SK-N-SH (cell line): ENCODE measurements around the gene PPP1R1C. TPM values are rescaled to one million over a fixed set of nuclear protein-coding genes. Genes with fewer than 3 reads are reported as not detected.
A peak's percentile ranks its signal among the peaks of the same experiment; 100 is the strongest.

ENCODE experiments used
- CTCF ChIA-PET: fragments of 300-600, 350-600 bp; formaldehyde crosslinking; extraction: SDS; loops from one replicate; lab custom pipeline; 2021; lab: Yijun Ruan, JAX
- POLR2A ChIA-PET: fragments of 350-600 bp; sonication (Branson Sonifier 250); formaldehyde crosslinking; extraction: SDS; loops from one replicate; lab custom pipeline; 2020; ENCODE audit warnings: antibody characterized with exemption, inconsistent platforms; lab: Yijun Ruan, JAX
- DNase-seq: peaks from one replicate; pipeline ENCODE4 v3.0.0; 2012
- H2AFZ ChIP-seq: fragments of 200-600 bp; sonication (generic); 2 replicates; pipeline ENCODE4 v1.8.1; 2016; ENCODE audit warnings: antibody characterized with exemption, mild to moderate bottlenecking, low read depth
- H3F3A ChIP-seq: fragments of 200-600 bp; sonication (generic); replicated peaks from 2 replicates; pipeline ENCODE3; 2016; ENCODE audit warnings: antibody characterized with exemption, mild to moderate bottlenecking; ENCODE audit not compliant: insufficient read depth
- H3K27ac ChIP-seq, 2 experiments: fragments of 200-500 bp in 1 of 2; fragments of 200-600 bp in 1 of 2; sonication (Bioruptor generic) in 1 of 2; sonication (generic), shearing (Covaris generic) in 1 of 2; 2 replicates each; pipeline versions ENCODE4 v1.5.1 to v1.6.1; 2014 to 2016; ENCODE audit warnings: low read depth in 2 of 2, inconsistent platforms in 1 of 2, low read length in 1 of 2, mild to moderate bottlenecking in 1 of 2, mixed read lengths in 1 of 2
- H3K27me3 ChIP-seq: fragments of 200-600 bp; sonication (generic), shearing (Covaris generic); 2 replicates; pipeline ENCODE4 v1.6.1; 2016; ENCODE audit warnings: mixed run types; ENCODE audit not compliant: insufficient read depth
- H3K36me3 ChIP-seq, 2 experiments: fragments of 200-500 bp in 1 of 2; fragments of 200-600 bp in 1 of 2; sonication (Bioruptor generic) in 1 of 2; sonication (generic) in 1 of 2; replicated peaks in 1 of 2; 2 replicates each; pipeline versions ENCODE3 to v1.5.1; 2014 to 2016; ENCODE audit warnings: low read length in 1 of 2, mild to moderate bottlenecking in 1 of 2; ENCODE audit not compliant: insufficient read depth in 2 of 2, control insufficient read depth in 1 of 2
- H3K4me1 ChIP-seq, 2 experiments: fragments of 200-500 bp in 1 of 2; fragments of 200-600 bp in 1 of 2; sonication (Bioruptor generic) in 1 of 2; sonication (generic), shearing (Covaris generic) in 1 of 2; 2 replicates each; pipeline versions ENCODE4 v1.5.1 to v1.6.1; 2014 to 2016; ENCODE audit warnings: low read depth in 1 of 2, low read length in 1 of 2, mixed run types in 1 of 2; ENCODE audit not compliant: insufficient read depth in 2 of 2, control insufficient read depth in 1 of 2
- H3K4me2 ChIP-seq: fragments of 200-600 bp; sonication (generic), shearing (Covaris generic); 2 replicates; pipeline ENCODE4 v1.6.1; 2017; ENCODE audit warnings: mixed run types
- H3K4me3 ChIP-seq, 2 experiments: fragments of 200-500 bp in 1 of 2; fragments of 200-600 bp in 1 of 2; sonication (Bioruptor generic) in 1 of 2; sonication (generic), shearing (Covaris generic) in 1 of 2; 2 replicates each; pipeline versions ENCODE4 v1.5.1 to v1.8.1; 2014 to 2016; ENCODE audit warnings: low read depth in 2 of 2, inconsistent platforms in 1 of 2, low read length in 1 of 2, mild to moderate bottlenecking in 1 of 2, mixed read lengths in 1 of 2, moderate library complexity in 1 of 2
- H3K79me2 ChIP-seq: fragments of 200-600 bp; sonication (generic); 2 replicates; pipeline ENCODE4 v1.8.1; 2017; ENCODE audit warnings: mild to moderate bottlenecking; ENCODE audit not compliant: insufficient read depth
- H3K9ac ChIP-seq: fragments of 200-600 bp; sonication (generic); 2 replicates; pipeline ENCODE4 v1.6.1; 2017; ENCODE audit warnings: mixed run types
- H3K9me2 ChIP-seq: fragments of 200-600 bp; sonication (generic); 2 replicates; pipeline ENCODE4 v1.6.1; 2017; ENCODE audit warnings: mixed run types
- H3K9me3 ChIP-seq: fragments of 200-600 bp; sonication (generic); 2 replicates; pipeline ENCODE4 v1.6.1; 2017; ENCODE audit warnings: mixed run types, mild to moderate bottlenecking, moderate library complexity
- H4K20me1 ChIP-seq: fragments of 200-600 bp; sonication (generic); 2 replicates; pipeline ENCODE4 v1.6.1; 2017; ENCODE audit warnings: mild to moderate bottlenecking, mixed run types; ENCODE audit not compliant: insufficient read depth
- FOSL2 ChIP-seq: IDR thresholded peaks from 2 replicates; pipeline ENCODE4 v1.4.0; 2012; ENCODE audit warnings: low read depth, mild to moderate bottlenecking, moderate library complexity, borderline replicate concordance
- FOXJ3 ChIP-seq: sonication (generic); formaldehyde crosslinking; IDR thresholded peaks from 2 replicates; pipeline ENCODE4 v1.5.1; 2020; ENCODE audit warnings: mild to moderate bottlenecking, missing genetic modification reagents
- GABPA ChIP-seq: IDR thresholded peaks from 2 replicates; pipeline ENCODE4 v1.4.0; 2012; ENCODE audit warnings: low read depth, mild to moderate bottlenecking
- GATA2 ChIP-seq: sonication (generic); formaldehyde crosslinking; IDR thresholded peaks from 2 replicates; pipeline ENCODE4 v1.5.0; 2020; ENCODE audit warnings: mild to moderate bottlenecking, missing genetic modification reagents
- POLR2AphosphoS5 ChIP-seq: IDR thresholded peaks from 2 replicates; pipeline ENCODE4 v1.6.1; 2012; ENCODE audit warnings: low read depth, low read length
- RCOR1 ChIP-seq: fragments of 150-350 bp; IDR thresholded peaks from 2 replicates; pipeline ENCODE4 v1.6.1; 2017; ENCODE audit warnings: antibody characterized with exemption, low read length
- RFX5 ChIP-seq: IDR thresholded peaks from 2 replicates; pipeline ENCODE4 v1.6.1; 2012; ENCODE audit warnings: mild to moderate bottlenecking, improper control_type of control experiment, low read length
- TEAD4 ChIP-seq: IDR thresholded peaks from 2 replicates; pipeline ENCODE4 v1.4.0; 2012; ENCODE audit warnings: mild to moderate bottlenecking, borderline replicate concordance; ENCODE audit not compliant: insufficient read depth
- WGBS: methylation state at CpG from one replicate; pipeline ENCODE4 v1.1.6; 2017; ENCODE audit warnings: low lambda C conversion rate; 5-methylcytosine and 5-hydroxymethylcytosine counted together
- polyA plus RNA-seq, 3 experiments: library from polyadenylated mRNA; depleted of rRNA; stranded (reverse); fragments of >200 nt; gene quantifications; 2 replicates each; pipeline ENCODE4 v1.2.3, GENCODE V29; 2012
- TF ChIP-seq, protein P1 (sequence below): IDR thresholded peaks from 2 replicates; pipeline ENCODE4 v1.4.0; 2012; ENCODE audit warnings: low read depth, borderline replicate concordance
- TF ChIP-seq, protein P2 (sequence below): IDR thresholded peaks from 2 replicates; pipeline ENCODE4 v1.4.0; 2012; ENCODE audit warnings: low read depth, borderline replicate concordance
- TF ChIP-seq, protein P3 (sequence below): fragments of 200-600 bp; sonication (generic); IDR thresholded peaks from 2 replicates; pipeline ENCODE4 v1.6.1; 2017; ENCODE audit warnings: antibody characterized with exemption, mild to moderate bottlenecking, moderate library complexity
- TF ChIP-seq, protein P4 (sequence below): IDR thresholded peaks from 2 replicates; pipeline ENCODE4 v1.6.1; 2012; ENCODE audit warnings: mild to moderate bottlenecking, low read depth, low read length, moderate library complexity
- TF ChIP-seq, protein P5 (sequence below): fragments of 150-350 bp; IDR thresholded peaks from 2 replicates; pipeline ENCODE4 v1.6.1; 2016; ENCODE audit warnings: mild to moderate bottlenecking, low read depth, low read length
- TF ChIP-seq, protein P6 (sequence below): IDR thresholded peaks from 2 replicates; pipeline ENCODE4 v1.4.0; 2012; ENCODE audit warnings: low read depth

Gene PPP1R1C
- polyA plus RNA-seq, 1 of the 3 experiments (the other 2 are of a cell fraction): 0.41 TPM

DNA sequence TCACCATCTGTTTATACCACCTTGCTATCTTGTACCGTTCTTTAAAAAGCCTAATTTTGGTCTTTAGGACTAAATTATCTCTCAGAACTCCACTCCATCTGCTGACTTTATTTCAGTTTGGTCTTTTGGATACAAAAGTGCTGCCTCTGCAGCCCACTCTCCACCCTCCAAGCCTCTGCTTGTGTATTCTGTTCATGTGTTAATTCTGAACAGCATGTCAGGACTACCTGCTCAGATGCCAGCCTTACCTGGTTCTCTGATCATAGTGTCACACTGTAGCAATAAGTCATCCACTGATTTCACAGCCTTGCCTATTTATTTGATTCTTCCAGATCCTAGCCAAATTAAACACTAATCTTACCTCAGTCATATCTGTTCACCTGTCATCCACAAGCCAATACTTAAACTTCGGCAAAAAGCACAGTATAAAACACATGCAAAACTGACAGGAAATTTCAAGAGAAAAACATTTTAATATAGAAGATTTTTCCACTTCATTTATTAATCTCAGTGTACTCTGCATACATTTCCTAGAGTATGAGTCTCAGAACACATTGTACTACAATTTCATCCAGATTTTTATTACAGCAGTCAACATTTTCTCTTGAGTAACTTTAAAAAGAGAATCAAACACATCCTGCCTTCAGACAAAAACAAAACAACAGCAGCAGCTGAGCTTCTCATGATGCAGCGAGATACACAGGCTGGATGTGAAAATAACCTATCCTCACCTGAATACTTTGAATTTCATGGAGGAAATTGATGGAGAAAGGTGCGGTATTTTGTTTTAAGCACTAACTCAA lies 64.9 kb downstream of the PPP1R1C start (continued):
- TF ChIP-seq, protein P1, sequence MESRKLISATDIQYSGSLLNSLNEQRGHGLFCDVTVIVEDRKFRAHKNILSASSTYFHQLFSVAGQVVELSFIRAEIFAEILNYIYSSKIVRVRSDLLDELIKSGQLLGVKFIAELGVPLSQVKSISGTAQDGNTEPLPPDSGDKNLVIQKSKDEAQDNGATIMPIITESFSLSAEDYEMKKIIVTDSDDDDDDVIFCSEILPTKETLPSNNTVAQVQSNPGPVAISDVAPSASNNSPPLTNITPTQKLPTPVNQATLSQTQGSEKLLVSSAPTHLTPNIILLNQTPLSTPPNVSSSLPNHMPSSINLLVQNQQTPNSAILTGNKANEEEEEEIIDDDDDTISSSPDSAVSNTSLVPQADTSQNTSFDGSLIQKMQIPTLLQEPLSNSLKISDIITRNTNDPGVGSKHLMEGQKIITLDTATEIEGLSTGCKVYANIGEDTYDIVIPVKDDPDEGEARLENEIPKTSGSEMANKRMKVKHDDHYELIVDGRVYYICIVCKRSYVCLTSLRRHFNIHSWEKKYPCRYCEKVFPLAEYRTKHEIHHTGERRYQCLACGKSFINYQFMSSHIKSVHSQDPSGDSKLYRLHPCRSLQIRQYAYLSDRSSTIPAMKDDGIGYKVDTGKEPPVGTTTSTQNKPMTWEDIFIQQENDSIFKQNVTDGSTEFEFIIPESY: no peak
- TF ChIP-seq TEAD4 (no peak), RCOR1 (no peak)
- TF ChIP-seq, all 33 proteins: peak for 0

DNA sequence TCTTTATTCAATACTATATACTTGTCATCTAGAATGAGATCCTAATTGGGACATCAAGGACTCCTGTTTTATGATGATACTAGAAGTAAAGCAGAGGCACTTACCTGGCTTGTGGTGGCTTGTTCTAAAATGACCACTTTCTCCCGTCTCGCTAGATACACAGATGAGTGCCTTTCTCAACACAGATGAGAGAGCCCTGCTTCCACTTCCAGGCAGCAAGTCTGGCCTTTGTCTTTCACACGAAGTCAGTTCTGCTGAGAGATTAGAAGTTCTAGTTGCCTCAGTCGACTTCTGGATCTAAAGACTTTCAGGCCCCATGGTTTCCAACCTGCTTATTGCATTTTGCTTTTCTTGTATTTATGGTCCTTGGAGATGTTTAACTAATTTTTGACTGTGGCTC lies 70.3 kb downstream of the PPP1R1C start:
- H4K20me1 ChIP-seq: no peaks in the 10 kb centered on the region
- ChIA-PET POLR2A (no interaction called here), CTCF (no interaction called here)
- H3K9me3 ChIP-seq: no peaks in the 10 kb centered on the region
- no peaks in the 10 kb centered on the region for H3F3A ChIP-seq
- peak overlapping the region in 1 of 2 experiments; percentile 22; a peak in 1 of 4 replicates for H3K27ac ChIP-seq
- no peak overlapping the region for H3K4me2 ChIP-seq
- H3K4me1 ChIP-seq: peaks cover 0 to 4% of the 10 kb centered on the region in 2 experiments; a peak in 2 of 4 replicates
- WGBS: 79% methylated on average over 4 of the region's 4 CpGs
- no peak for DNase-seq
- no peak overlapping the region for H2AFZ ChIP-seq
- H3K27me3 ChIP-seq: no peaks in the 10 kb centered on the region
- H3K9ac ChIP-seq: no peak overlapping the region
- H3K9me2 ChIP-seq: no peaks in the 10 kb centered on the region
- TF ChIP-seq, protein P2, sequence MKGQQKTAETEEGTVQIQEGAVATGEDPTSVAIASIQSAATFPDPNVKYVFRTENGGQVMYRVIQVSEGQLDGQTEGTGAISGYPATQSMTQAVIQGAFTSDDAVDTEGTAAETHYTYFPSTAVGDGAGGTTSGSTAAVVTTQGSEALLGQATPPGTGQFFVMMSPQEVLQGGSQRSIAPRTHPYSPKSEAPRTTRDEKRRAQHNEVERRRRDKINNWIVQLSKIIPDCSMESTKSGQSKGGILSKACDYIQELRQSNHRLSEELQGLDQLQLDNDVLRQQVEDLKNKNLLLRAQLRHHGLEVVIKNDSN: no peak
- no peak for TF ChIP-seq FOXJ3 (CRISPR knock-in tag)
- TF ChIP-seq, protein P3, sequence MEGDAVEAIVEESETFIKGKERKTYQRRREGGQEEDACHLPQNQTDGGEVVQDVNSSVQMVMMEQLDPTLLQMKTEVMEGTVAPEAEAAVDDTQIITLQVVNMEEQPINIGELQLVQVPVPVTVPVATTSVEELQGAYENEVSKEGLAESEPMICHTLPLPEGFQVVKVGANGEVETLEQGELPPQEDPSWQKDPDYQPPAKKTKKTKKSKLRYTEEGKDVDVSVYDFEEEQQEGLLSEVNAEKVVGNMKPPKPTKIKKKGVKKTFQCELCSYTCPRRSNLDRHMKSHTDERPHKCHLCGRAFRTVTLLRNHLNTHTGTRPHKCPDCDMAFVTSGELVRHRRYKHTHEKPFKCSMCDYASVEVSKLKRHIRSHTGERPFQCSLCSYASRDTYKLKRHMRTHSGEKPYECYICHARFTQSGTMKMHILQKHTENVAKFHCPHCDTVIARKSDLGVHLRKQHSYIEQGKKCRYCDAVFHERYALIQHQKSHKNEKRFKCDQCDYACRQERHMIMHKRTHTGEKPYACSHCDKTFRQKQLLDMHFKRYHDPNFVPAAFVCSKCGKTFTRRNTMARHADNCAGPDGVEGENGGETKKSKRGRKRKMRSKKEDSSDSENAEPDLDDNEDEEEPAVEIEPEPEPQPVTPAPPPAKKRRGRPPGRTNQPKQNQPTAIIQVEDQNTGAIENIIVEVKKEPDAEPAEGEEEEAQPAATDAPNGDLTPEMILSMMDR: no peak
- TF ChIP-seq, protein P4, sequence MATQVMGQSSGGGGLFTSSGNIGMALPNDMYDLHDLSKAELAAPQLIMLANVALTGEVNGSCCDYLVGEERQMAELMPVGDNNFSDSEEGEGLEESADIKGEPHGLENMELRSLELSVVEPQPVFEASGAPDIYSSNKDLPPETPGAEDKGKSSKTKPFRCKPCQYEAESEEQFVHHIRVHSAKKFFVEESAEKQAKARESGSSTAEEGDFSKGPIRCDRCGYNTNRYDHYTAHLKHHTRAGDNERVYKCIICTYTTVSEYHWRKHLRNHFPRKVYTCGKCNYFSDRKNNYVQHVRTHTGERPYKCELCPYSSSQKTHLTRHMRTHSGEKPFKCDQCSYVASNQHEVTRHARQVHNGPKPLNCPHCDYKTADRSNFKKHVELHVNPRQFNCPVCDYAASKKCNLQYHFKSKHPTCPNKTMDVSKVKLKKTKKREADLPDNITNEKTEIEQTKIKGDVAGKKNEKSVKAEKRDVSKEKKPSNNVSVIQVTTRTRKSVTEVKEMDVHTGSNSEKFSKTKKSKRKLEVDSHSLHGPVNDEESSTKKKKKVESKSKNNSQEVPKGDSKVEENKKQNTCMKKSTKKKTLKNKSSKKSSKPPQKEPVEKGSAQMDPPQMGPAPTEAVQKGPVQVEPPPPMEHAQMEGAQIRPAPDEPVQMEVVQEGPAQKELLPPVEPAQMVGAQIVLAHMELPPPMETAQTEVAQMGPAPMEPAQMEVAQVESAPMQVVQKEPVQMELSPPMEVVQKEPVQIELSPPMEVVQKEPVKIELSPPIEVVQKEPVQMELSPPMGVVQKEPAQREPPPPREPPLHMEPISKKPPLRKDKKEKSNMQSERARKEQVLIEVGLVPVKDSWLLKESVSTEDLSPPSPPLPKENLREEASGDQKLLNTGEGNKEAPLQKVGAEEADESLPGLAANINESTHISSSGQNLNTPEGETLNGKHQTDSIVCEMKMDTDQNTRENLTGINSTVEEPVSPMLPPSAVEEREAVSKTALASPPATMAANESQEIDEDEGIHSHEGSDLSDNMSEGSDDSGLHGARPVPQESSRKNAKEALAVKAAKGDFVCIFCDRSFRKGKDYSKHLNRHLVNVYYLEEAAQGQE: no peak
- TF ChIP-seq GATA2: no peak
- TF ChIP-seq, protein P1: no peak
- no peak for TF ChIP-seq RFX5
- TF ChIP-seq POLR2AphosphoS5: no peak
- TF ChIP-seq FOSL2: no peak
- TF ChIP-seq GABPA: no peak
- TF ChIP-seq, protein P5, sequence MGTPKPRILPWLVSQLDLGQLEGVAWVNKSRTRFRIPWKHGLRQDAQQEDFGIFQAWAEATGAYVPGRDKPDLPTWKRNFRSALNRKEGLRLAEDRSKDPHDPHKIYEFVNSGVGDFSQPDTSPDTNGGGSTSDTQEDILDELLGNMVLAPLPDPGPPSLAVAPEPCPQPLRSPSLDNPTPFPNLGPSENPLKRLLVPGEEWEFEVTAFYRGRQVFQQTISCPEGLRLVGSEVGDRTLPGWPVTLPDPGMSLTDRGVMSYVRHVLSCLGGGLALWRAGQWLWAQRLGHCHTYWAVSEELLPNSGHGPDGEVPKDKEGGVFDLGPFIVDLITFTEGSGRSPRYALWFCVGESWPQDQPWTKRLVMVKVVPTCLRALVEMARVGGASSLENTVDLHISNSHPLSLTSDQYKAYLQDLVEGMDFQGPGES: no peak
- TF ChIP-seq, protein P6, sequence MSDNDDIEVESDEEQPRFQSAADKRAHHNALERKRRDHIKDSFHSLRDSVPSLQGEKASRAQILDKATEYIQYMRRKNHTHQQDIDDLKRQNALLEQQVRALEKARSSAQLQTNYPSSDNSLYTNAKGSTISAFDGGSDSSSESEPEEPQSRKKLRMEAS: no peak
- peaks cover 0 to 3% of the 10 kb centered on the region in 2 experiments for H3K36me3 ChIP-seq
- H3K4me3 ChIP-seq: no peak overlapping the region
- H3K79me2 ChIP-seq: no peaks in the 10 kb centered on the region
